Measurements from ENCODE around the gene SLC6A8.

The SLC6A8 gene

GRCh38 chrX:153714256-153714655 is 26.5 kb downstream of the SLC6A8 start:
- Mint-ChIP-seq H3K27me3 (no peaks in the 10 kb centered on the region), H3K9me3 (no peaks in the 10 kb centered on the region), H3K4me1 (peaks cover 0 to 6% of the 10 kb centered on the region in 2 donors), H3K27ac (no peak overlapping the region), H3K4me3 (no peak overlapping the region), H3K36me3 (peaks cover 20 to 22% of the 10 kb centered on the region in 2 donors)
- ATAC-seq (replicated peaks), result no peak
- DNase-seq, result no peak

GRCh38 chrX:153717445-153717844 is 29.7 kb downstream of the SLC6A8 start:
- Mint-ChIP-seq H3K27me3 (no peaks in the 10 kb centered on the region), H3K36me3 (peaks cover 13 to 20% of the 10 kb centered on the region in 2 donors), H3K4me1 (peaks cover 4 to 7% of the 10 kb centered on the region in 2 donors), H3K27ac (no peak overlapping the region), H3K9me3 (no peaks in the 10 kb centered on the region), H3K4me3 (no peak overlapping the region)
- ATAC-seq (replicated peaks) (no peak), DNase-seq (no peak)

- H3K9me3 Mint-ChIP-seq, result no peaks in the 10 kb centered on the region
- no peak overlapping the region for H3K27ac Mint-ChIP-seq
- H3K4me1 Mint-ChIP-seq, result peaks cover 6 to 12% of the 10 kb centered on the region in 2 donors
- no peak for ATAC-seq (replicated peaks)
- no peak for DNase-seq
- H3K36me3 Mint-ChIP-seq, result peaks cover 9 to 12% of the 10 kb centered on the region in 2 donors
- no peak overlapping the region for H3K4me3 Mint-ChIP-seq
- H3K27me3 Mint-ChIP-seq, result no peaks in the 10 kb centered on the region
Observed at GRCh38 chrX:153719238-153719637, 31.5 kb downstream of the SLC6A8 start.

GRCh38 chrX:153719701-153720100 is 32.0 kb downstream of the SLC6A8 start:
- DNase-seq, result no peak
- H3K4me1 Mint-ChIP-seq, result peaks cover 6 to 12% of the 10 kb centered on the region in 2 donors
- H3K27ac Mint-ChIP-seq, result no peak overlapping the region
- no peaks in the 10 kb centered on the region for H3K9me3 Mint-ChIP-seq
- no peaks in the 10 kb centered on the region for H3K27me3 Mint-ChIP-seq
- ATAC-seq (replicated peaks), result no peak
- H3K4me3 Mint-ChIP-seq, result no peak overlapping the region
- peaks cover 9 to 12% of the 10 kb centered on the region in 2 donors for H3K36me3 Mint-ChIP-seq

GRCh38 chrX:153722704-153723350 is 35.1 kb downstream of the SLC6A8 start:
- Mint-ChIP-seq H3K27me3 (no peaks in the 10 kb centered on the region), H3K27ac (peak overlapping the region; percentile 93), H3K36me3 (peaks cover 4 to 12% of the 10 kb centered on the region in 2 donors), H3K4me1 (peaks cover 21 to 33% of the 10 kb centered on the region in 2 donors), H3K9me3 (no peaks in the 10 kb centered on the region), H3K4me3 (peak overlapping the region; percentile 89 to 91)
- ATAC-seq (replicated peaks) (no peak), DNase-seq (no peak)

- peak overlapping the region; percentile 89 to 91 for H3K4me3 Mint-ChIP-seq
- peak overlapping the region; percentile 95 for H3K27ac Mint-ChIP-seq
- H3K4me1 Mint-ChIP-seq, result peaks cover 22 to 34% of the 10 kb centered on the region in 2 donors
- peak; percentile 54 for DNase-seq
- peaks cover 4 to 11% of the 10 kb centered on the region in 2 donors for H3K36me3 Mint-ChIP-seq
- ATAC-seq (replicated peaks), result peak; percentile 33 to 37
- no peaks in the 10 kb centered on the region for H3K27me3 Mint-ChIP-seq
- H3K9me3 Mint-ChIP-seq, result no peaks in the 10 kb centered on the region
Observed at GRCh38 chrX:153723351-153724251, 35.9 kb downstream of the SLC6A8 start.

GRCh38 chrX:153724252-153725038 is 36.7 kb downstream of the SLC6A8 start, which contains the start of the genes ABCD1 and BCAP31:
ABCD1 (plus strand) TSS chrX:153724856; CDS start chrX:153725267, 411 bp downstream.
BCAP31 (minus strand) TSS chrX:153724387; CDS start chrX:153723244, 1,143 bp downstream.
- Mint-ChIP-seq H3K36me3 (peaks cover under 1 to 4% of the 10 kb centered on the region in 2 donors), H3K4me3 (peak within 1 kb of the TSS; percentile 89 to 91), H3K9me3 (no peaks in the 10 kb centered on the region), H3K27me3 (no peaks in the 10 kb centered on the region), H3K4me1 (peaks cover 19 to 34% of the 10 kb centered on the region in 2 donors), H3K27ac (peak within 1 kb of the TSS; percentile 95)
- DNase-seq (peak; percentile 85), ATAC-seq (replicated peaks) (peak; percentile 70 to 76)

- peak overlapping the region; percentile 76 to 81 for H3K4me3 Mint-ChIP-seq
- H3K9me3 Mint-ChIP-seq, result no peaks in the 10 kb centered on the region
- DNase-seq (no peak), ATAC-seq (replicated peaks) (peak; percentile 0 to 5)
- H3K27me3 Mint-ChIP-seq, result no peaks in the 10 kb centered on the region
- peak overlapping the region; percentile 80 for H3K27ac Mint-ChIP-seq
- peaks cover 4% of the 10 kb centered on the region in 2 donors for H3K36me3 Mint-ChIP-seq
- peaks cover 19 to 34% of the 10 kb centered on the region in 2 donors for H3K4me1 Mint-ChIP-seq
Observed at GRCh38 chrX:153725039-153725831, 37.5 kb downstream of the SLC6A8 start.

- H3K36me3 Mint-ChIP-seq, result peaks cover 7 to 8% of the 10 kb centered on the region in 2 donors
- no peaks in the 10 kb centered on the region for H3K9me3 Mint-ChIP-seq
- DNase-seq (no peak), ATAC-seq (replicated peaks) (no peak)
- H3K27ac Mint-ChIP-seq, result peak overlapping the region; percentile 85
- no peaks in the 10 kb centered on the region for H3K27me3 Mint-ChIP-seq
- H3K4me1 Mint-ChIP-seq, result peaks cover 19 to 36% of the 10 kb centered on the region in 2 donors
- H3K4me3 Mint-ChIP-seq, result peak overlapping the region; percentile 71 to 77
Observed at GRCh38 chrX:153725832-153726285, 38.1 kb downstream of the SLC6A8 start.

GRCh38 chrX:153726286-153727122 is 38.8 kb downstream of the SLC6A8 start:
- H3K4me3 Mint-ChIP-seq, result peak overlapping the region; percentile 71 to 77
- peaks cover 11 to 13% of the 10 kb centered on the region in 2 donors for H3K36me3 Mint-ChIP-seq
- H3K27ac Mint-ChIP-seq, result peak overlapping the region; percentile 85
- peak; percentile 72 for DNase-seq
- H3K4me1 Mint-ChIP-seq, result peaks cover 22 to 43% of the 10 kb centered on the region in 2 donors
- no peaks in the 10 kb centered on the region for H3K27me3 Mint-ChIP-seq
- ATAC-seq (replicated peaks), result peak; percentile 66 to 68
- H3K9me3 Mint-ChIP-seq, result peaks cover under 1 to 4% of the 10 kb centered on the region in 2 donors

- Mint-ChIP-seq H3K27me3 (no peaks in the 10 kb centered on the region), H3K27ac (peak overlapping the region; percentile 85), H3K4me1 (peaks cover 21 to 43% of the 10 kb centered on the region in 2 donors), H3K36me3 (peaks cover 14 to 21% of the 10 kb centered on the region in 2 donors), H3K4me3 (peak overlapping the region; percentile 71 to 77), H3K9me3 (peaks cover 1 to 9% of the 10 kb centered on the region in 2 donors)
- ATAC-seq (replicated peaks), result no peak
- DNase-seq, result no peak
Observed at GRCh38 chrX:153727123-153727931, 39.6 kb downstream of the SLC6A8 start.

- Mint-ChIP-seq H3K36me3 (peaks cover 18 to 22% of the 10 kb centered on the region in 2 donors), H3K4me1 (peaks cover 19 to 39% of the 10 kb centered on the region in 2 donors), H3K27me3 (no peaks in the 10 kb centered on the region), H3K9me3 (peaks cover 1 to 9% of the 10 kb centered on the region in 2 donors), H3K4me3 (no peak overlapping the region), H3K27ac (no peak overlapping the region)
- ATAC-seq (replicated peaks) (no peak), DNase-seq (no peak)
Observed at GRCh38 chrX:153728095-153728494, 40.4 kb downstream of the SLC6A8 start.

Measured in stimulated activated naive B cell treated with anti-CD40 and anti-IgM and Interleukin-4, amounts not matched to agents 10 μg/mL and 1 μg/mL and 100 μg/mL, for 72 hours (primary cell).